HepG2 (cell line): ENCODE data around the gene PAQR7. TPM values are rescaled to one million over a fixed set of nuclear protein-coding genes. Genes with fewer than 3 reads are reported as not detected.

Experiments
- ATAC-seq: fragments of 200-7000 bp; cut with Tn5 transposase; 3 replicates; pipeline ENCODE4 v1.9.1; 2020; ENCODE audit warnings: mild to moderate bottlenecking, moderate library complexity
- BruUV-seq: library from RNA; stranded (reverse); fragments of 400-500 nt; replicated peaks from 2 replicates; lab custom pipeline; 2021; lab: Mats Ljungman, UMichigan
- CTCF ChIA-PET: fragments of 300-600 bp; formaldehyde crosslinking; extraction: SDS; loops from one replicate; lab custom pipeline; 2021; ENCODE audit warnings: low total read pairs, inconsistent platforms, low intra/inter-chr PET ratio; lab: Yijun Ruan, JAX
- POLR2A ChIA-PET: fragments of 350-600 bp; sonication (Branson Sonifier 250); formaldehyde crosslinking; loops from one replicate; lab custom pipeline; 2020; ENCODE audit warnings: antibody characterized with exemption, inconsistent platforms; lab: Yijun Ruan, JAX
- DNase-seq: peaks from one replicate; pipeline ENCODE4 v3.0.0-alpha.2; 2015; ENCODE audit warnings: low spot score
- FAIRE-seq: peaks from 3 replicates; lab custom pipeline; 2011; peaks lifted over from hg19 to GRCh38; lab: Jason Lieb, UNC
- H2AFZ ChIP-seq: one replicate; pipeline ENCODE4 v1.6.1; 2011; ENCODE audit warnings: low read length, inconsistent platforms
- H3K27ac ChIP-seq: fragments of 300-600 bp; 3 replicates; pipeline ENCODE4 v1.8.0; 2011; ENCODE audit warnings: mixed run types, mild to moderate bottlenecking, mixed read lengths, low read length, inconsistent platforms; ENCODE audit not compliant: insufficient read depth; ENCODE audit errors: extremely low read length
- H3K27me3 ChIP-seq, 2 experiments: fragments of 200-600 bp in 1 of 2; 2 replicates in 1 of 2; 3 replicates in 1 of 2; pipeline versions ENCODE4 v1.6.0 to v1.8.0; 2011; ENCODE audit warnings: low read length in 2 of 2, mild to moderate bottlenecking in 2 of 2, moderate library complexity in 2 of 2, inconsistent platforms in 1 of 2; ENCODE audit not compliant: insufficient read depth in 2 of 2, control insufficient read depth in 1 of 2
- H3K36me3 ChIP-seq, 2 experiments: fragments of 200-600 bp in 1 of 2; replicated peaks in 1 of 2; 2 replicates in 1 of 2; 3 replicates in 1 of 2; pipeline versions ENCODE4 v1.5.1 to v1.8.0; 2011; ENCODE audit warnings: low read length in 2 of 2, inconsistent platforms in 1 of 2; ENCODE audit not compliant: insufficient read depth in 2 of 2, control insufficient read depth in 1 of 2
- H3K4me1 ChIP-seq: 2 replicates; pipeline ENCODE4 v1.5.1; 2012; ENCODE audit warnings: low read length, inconsistent platforms; ENCODE audit not compliant: insufficient read depth
- H3K4me2 ChIP-seq: 2 replicates; pipeline ENCODE4 v1.6.0; 2011; ENCODE audit warnings: low read depth, low read length, inconsistent platforms
- H3K4me3 ChIP-seq, 3 experiments: fragments of 200-600 bp in 1 of 3; sonication (generic), shearing (Covaris generic) in 1 of 3; replicated peaks in 1 of 3; 2 replicates each; pipeline ENCODE4 v1.5.1; 2011 to 2016; ENCODE audit warnings: low read length in 3 of 3, inconsistent platforms in 2 of 3, low read depth in 2 of 3, mild to moderate bottlenecking in 2 of 3, control low read depth in 1 of 3, mixed read lengths in 1 of 3; ENCODE audit not compliant: insufficient read depth in 1 of 3
- H3K79me2 ChIP-seq: one replicate; pipeline ENCODE4 v1.6.1; 2011; ENCODE audit warnings: low read length, inconsistent platforms; ENCODE audit not compliant: insufficient read depth
- H3K9ac ChIP-seq: 2 replicates; pipeline ENCODE4 v1.6.0; 2011; ENCODE audit warnings: mild to moderate bottlenecking, low read depth, low read length, inconsistent platforms; ENCODE audit not compliant: insufficient read depth
- H3K9me3 ChIP-seq: 2 replicates; pipeline ENCODE4 v1.5.1; 2012; ENCODE audit warnings: mild to moderate bottlenecking, low read length
- H4K20me1 ChIP-seq: 2 replicates; pipeline ENCODE4 v1.6.0; 2011; ENCODE audit warnings: inconsistent platforms, mild to moderate bottlenecking, low read length, moderate library complexity; ENCODE audit not compliant: insufficient read depth
- AGO1 ChIP-seq: fragments of 200-400 bp; formaldehyde crosslinking; IDR thresholded peaks from 2 replicates; pipeline ENCODE4 v1.6.1; 2017; ENCODE audit warnings: mild to moderate bottlenecking, low read depth, low read length, moderate library complexity; ENCODE audit not compliant: poor library complexity, severe bottlenecking
- CEBPG ChIP-seq: IDR thresholded peaks from 2 replicates; pipeline ENCODE4 v1.6.1; 2016
- GLI4 ChIP-seq: sonication (generic); formaldehyde crosslinking; IDR thresholded peaks from 2 replicates; pipeline ENCODE4 v1.5.1; 2020; ENCODE audit warnings: missing genetic modification reagents, mild to moderate bottlenecking, moderate library complexity, borderline replicate concordance
- GPBP1L1 ChIP-seq: sonication (generic); formaldehyde crosslinking; IDR thresholded peaks from 2 replicates; pipeline ENCODE4 v1.5.0; 2020; ENCODE audit warnings: mild to moderate bottlenecking, missing genetic modification reagents
- SMAD1 ChIP-seq: sonication (generic); formaldehyde crosslinking; IDR thresholded peaks from 2 replicates; pipeline ENCODE4 v1.4.0; 2020; ENCODE audit warnings: missing genetic modification reagents, low read depth, mild to moderate bottlenecking, borderline replicate concordance
- TGIF2 ChIP-seq: IDR thresholded peaks from 2 replicates; pipeline ENCODE4 v1.6.1; 2016; ENCODE audit warnings: control low read depth, missing compliant biosample characterization
- ZC3H4 ChIP-seq: sonication (generic); formaldehyde crosslinking; IDR thresholded peaks from 2 replicates; pipeline ENCODE4 v1.4.0; 2020; ENCODE audit warnings: missing genetic modification reagents, borderline replicate concordance
- ZNF615 ChIP-seq: sonication (generic); formaldehyde crosslinking; IDR thresholded peaks from 2 replicates; pipeline ENCODE4 v1.5.0; 2020; ENCODE audit warnings: mild to moderate bottlenecking, missing genetic modification reagents, borderline replicate concordance
- ZNF740 ChIP-seq: sonication (generic); formaldehyde crosslinking; IDR thresholded peaks from 2 replicates; pipeline ENCODE4 v1.4.0; 2020; ENCODE audit warnings: missing genetic modification reagents
- WGBS: methylation state at CpG from one replicate; pipeline ENCODE4 v1.1.6; 2017; ENCODE audit warnings: low lambda C conversion rate; 5-methylcytosine and 5-hydroxymethylcytosine counted together
- in situ Hi-C: cut with HindIII; loops from 2 replicates; pipeline ENCODE4 v1.10.0; 2017; ENCODE audit warnings: low pct_unique_long_range_greater_than_20kb; ENCODE audit not compliant: extremely low pct_ligation_motif_present
- intact Hi-C: fragments of 100-400 bp; cut with micrococcal nuclease; formaldehyde crosslinking; loops from one replicate; pipeline ENCODE4 v1.10.0; 2022; ENCODE audit not compliant: unreplicated experiment
- polyA plus RNA-seq, 8 experiments: library from polyadenylated mRNA; depleted of rRNA in 3 of 8; stranded (reverse) in 7 of 8; unstranded in 1 of 8; fragments of >200 nt; fragmentation: Illumina TruSeq in 4 of 8; extraction: Trizol in 4 of 8; gene quantifications; 2 replicates each; pipeline versions ENCODE4 v1.2.1 to v1.2.3, GENCODE V29; 2011 to 2016; ENCODE audit warnings: low read depth in 4 of 8, missing spikeins in 1 of 8, mixed read lengths in 1 of 8; ENCODE audit not compliant: insufficient read depth in 1 of 8
- total RNA-seq, 5 experiments: library from RNA; depleted of rRNA; stranded (reverse); fragments of >200 nt; fragmentation: Illumina TruSeq; extraction: Trizol; gene quantifications; 2 replicates each; pipeline ENCODE4 v1.2.3, GENCODE V29; 2016; ENCODE audit warnings: low read depth in 1 of 5
- TF ChIP-seq, protein P1 (sequence below): sonication (generic); formaldehyde crosslinking; IDR thresholded peaks from 2 replicates; pipeline ENCODE4 v1.5.1; 2020; ENCODE audit warnings: mild to moderate bottlenecking, missing genetic modification reagents, moderate library complexity
- TF ChIP-seq, protein P2 (sequence below): sonication (generic); formaldehyde crosslinking; IDR thresholded peaks from 2 replicates; pipeline ENCODE4 v1.5.1; 2020; ENCODE audit warnings: missing genetic modification reagents, mild to moderate bottlenecking, borderline replicate concordance

Gene PAQR7
- total and polyA plus RNA-seq, 2 of the 13 experiments (the other 11 are each of a cell fraction or from before 2014, with no cell fraction given): 13.2 to 16.6 TPM

- no peak for DNase-seq
- Histone ChIP-seq H4K20me1 (no peaks in the 10 kb centered on the region), H3K79me2 (peaks cover 4% of the 10 kb centered on the region), H3K36me3 (no peaks in the 10 kb centered on the region), H3K4me2 (peak overlapping the region; percentile 47), H2AFZ (no peak overlapping the region), H3K27me3 (no peaks in the 10 kb centered on the region; a peak in 1 of 5 replicates), H3K27ac (no peak overlapping the region), H3K9me3 (no peaks in the 10 kb centered on the region), H3K4me1 (peaks cover 52% of the 10 kb centered on the region), H3K4me3 (no peak overlapping the region; a peak in 1 of 6 replicates), H3K9ac (no peak overlapping the region)
- POLR2A ChIA-PET: interaction anchor here (0.7 to 1.2 kb wide), 3 partner anchors 12 to 118 kb away, joined by 3 to 4 read pairs (median 3); partner anchors contain the start of gene PAFAH2
- peak; percentile 15 for ATAC-seq
- BruUV-seq: no TSS peak
- in situ Hi-C loops: no loop called here
- no peak for FAIRE-seq
- WGBS: 0% methylated on average over 2 of the region's 2 CpGs
- TF ChIP-seq ZC3H4 (CRISPR knock-in tag) (no peak), GPBP1L1 (CRISPR knock-in tag) (no peak), CEBPG (CRISPR knock-in tag) (0 out of 2 replicates have a peak, but pooled peaks have one; percentile 4), AGO1 (no peak), TGIF2 (CRISPR knock-in tag) (no peak), GLI4 (CRISPR knock-in tag) (no peak), SMAD1 (no peak), ZNF615 (CRISPR knock-in tag) (no peak), ZNF740 (CRISPR knock-in tag) (no peak)
- TF ChIP-seq, protein P1, sequence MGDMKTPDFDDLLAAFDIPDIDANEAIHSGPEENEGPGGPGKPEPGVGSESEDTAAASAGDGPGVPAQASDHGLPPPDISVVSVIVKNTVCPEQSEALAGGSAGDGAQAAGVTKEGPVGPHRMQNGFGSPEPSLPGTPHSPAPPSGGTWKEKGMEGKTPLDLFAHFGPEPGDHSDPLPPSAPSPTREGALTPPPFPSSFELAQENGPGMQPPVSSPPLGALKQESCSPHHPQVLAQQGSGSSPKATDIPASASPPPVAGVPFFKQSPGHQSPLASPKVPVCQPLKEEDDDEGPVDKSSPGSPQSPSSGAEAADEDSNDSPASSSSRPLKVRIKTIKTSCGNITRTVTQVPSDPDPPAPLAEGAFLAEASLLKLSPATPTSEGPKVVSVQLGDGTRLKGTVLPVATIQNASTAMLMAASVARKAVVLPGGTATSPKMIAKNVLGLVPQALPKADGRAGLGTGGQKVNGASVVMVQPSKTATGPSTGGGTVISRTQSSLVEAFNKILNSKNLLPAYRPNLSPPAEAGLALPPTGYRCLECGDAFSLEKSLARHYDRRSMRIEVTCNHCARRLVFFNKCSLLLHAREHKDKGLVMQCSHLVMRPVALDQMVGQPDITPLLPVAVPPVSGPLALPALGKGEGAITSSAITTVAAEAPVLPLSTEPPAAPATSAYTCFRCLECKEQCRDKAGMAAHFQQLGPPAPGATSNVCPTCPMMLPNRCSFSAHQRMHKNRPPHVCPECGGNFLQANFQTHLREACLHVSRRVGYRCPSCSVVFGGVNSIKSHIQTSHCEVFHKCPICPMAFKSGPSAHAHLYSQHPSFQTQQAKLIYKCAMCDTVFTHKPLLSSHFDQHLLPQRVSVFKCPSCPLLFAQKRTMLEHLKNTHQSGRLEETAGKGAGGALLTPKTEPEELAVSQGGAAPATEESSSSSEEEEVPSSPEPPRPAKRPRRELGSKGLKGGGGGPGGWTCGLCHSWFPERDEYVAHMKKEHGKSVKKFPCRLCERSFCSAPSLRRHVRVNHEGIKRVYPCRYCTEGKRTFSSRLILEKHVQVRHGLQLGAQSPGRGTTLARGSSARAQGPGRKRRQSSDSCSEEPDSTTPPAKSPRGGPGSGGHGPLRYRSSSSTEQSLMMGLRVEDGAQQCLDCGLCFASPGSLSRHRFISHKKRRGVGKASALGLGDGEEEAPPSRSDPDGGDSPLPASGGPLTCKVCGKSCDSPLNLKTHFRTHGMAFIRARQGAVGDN: 0 out of 2 replicates have a peak, but pooled peaks have one; percentile 30
- TF ChIP-seq, protein P2, sequence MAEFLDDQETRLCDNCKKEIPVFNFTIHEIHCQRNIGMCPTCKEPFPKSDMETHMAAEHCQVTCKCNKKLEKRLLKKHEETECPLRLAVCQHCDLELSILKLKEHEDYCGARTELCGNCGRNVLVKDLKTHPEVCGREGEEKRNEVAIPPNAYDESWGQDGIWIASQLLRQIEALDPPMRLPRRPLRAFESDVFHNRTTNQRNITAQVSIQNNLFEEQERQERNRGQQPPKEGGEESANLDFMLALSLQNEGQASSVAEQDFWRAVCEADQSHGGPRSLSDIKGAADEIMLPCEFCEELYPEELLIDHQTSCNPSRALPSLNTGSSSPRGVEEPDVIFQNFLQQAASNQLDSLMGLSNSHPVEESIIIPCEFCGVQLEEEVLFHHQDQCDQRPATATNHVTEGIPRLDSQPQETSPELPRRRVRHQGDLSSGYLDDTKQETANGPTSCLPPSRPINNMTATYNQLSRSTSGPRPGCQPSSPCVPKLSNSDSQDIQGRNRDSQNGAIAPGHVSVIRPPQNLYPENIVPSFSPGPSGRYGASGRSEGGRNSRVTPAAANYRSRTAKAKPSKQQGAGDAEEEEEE: no peak
- CTCF ChIA-PET: no interaction called here
- intact Hi-C loops: no loop called here
Observed at GRCh38 chr1:25879675-25880074, 4.2 kb upstream of the PAQR7 start.
